ENCODE measurements around the gene SEC24B.

- no peak for TF ChIP-seq LEF1 (IDR thresholded peaks at IDR 0.05; ENCODE audit: borderline replicate concordance)
- no peak for TF ChIP-seq SP1 (IDR thresholded peaks at IDR 0.05)
- TF ChIP-seq ELF4 (IDR thresholded peaks at IDR 0.05) = no peak
- no peak for TF ChIP-seq SUZ12 (IDR thresholded peaks at IDR 0.05)
- TF ChIP-seq NFRKB (IDR thresholded peaks at IDR 0.05) = no peak
- TF ChIP-seq ZNF384 (IDR thresholded peaks at IDR 0.05) = no peak
Measured at GRCh38 chr4:109411964-109412363, 21.7 kb upstream of the SEC24B start.

Measured in HEK293T (cell line).